HCT116 (cell line): ENCODE data around the gene FOXF1. TPM values are rescaled to one million over a fixed set of nuclear protein-coding genes. Genes with fewer than 3 reads are reported as not detected.

Source experiments
- ATAC-seq: fragments of 200-7000 bp; cut with Tn5 transposase; 2 replicates; pipeline ENCODE4 v1.9.1; 2020; ENCODE audit warnings: mild to moderate bottlenecking, moderate library complexity
- BruUV-seq: library from RNA; stranded (reverse); fragments of 400-500 nt; replicated peaks from 2 replicates; lab custom pipeline; 2021; lab: Mats Ljungman, UMichigan
- CTCF ChIA-PET: fragments of 300-600 bp; sonication (Branson Sonifier 250); formaldehyde crosslinking; loops from one replicate; lab custom pipeline; 2021; ENCODE audit warnings: antibody characterized with exemption; lab: Charles Lee
- POLR2A ChIA-PET: fragments of 300-600, 350-600 bp; sonication (Branson Sonifier 250); formaldehyde crosslinking; loops from one replicate; lab custom pipeline; 2021; ENCODE audit warnings: antibody characterized with exemption; lab: Charles Lee
- RAD21 ChIA-PET, 2 experiments: fragments of 300-600 bp; sonication (Branson Sonifier 250); formaldehyde crosslinking; loops; one replicate each; lab custom pipeline; 2023; ENCODE audit warnings: low total read pairs in 2 of 2; ENCODE audit not compliant: uncharacterized antibody in 2 of 2, unreplicated experiment in 2 of 2, low non-redundant PET in 1 of 2; lab: Charles Lee
- DNase-seq: peaks from one replicate; pipeline ENCODE4 v3.0.0-alpha.2; 2010; ENCODE audit warnings: low read depth, low spot score
- H2AFZ ChIP-seq: fragments of 200-600 bp; shearing (Covaris generic), sonication (generic); 2 replicates; pipeline ENCODE4 v1.6.1; 2017; ENCODE audit warnings: low read depth, mixed run types, mixed read lengths, antibody characterized with exemption, low read length; ENCODE audit not compliant: poor library complexity, severe bottlenecking
- H3K27ac ChIP-seq: 2 replicates; pipeline ENCODE4 v1.5.1; 2012; ENCODE audit warnings: low read depth, low read length
- H3K27me3 ChIP-seq: fragments of 200-600 bp; sonication (generic); 2 replicates; pipeline ENCODE4 v1.6.1; 2016; ENCODE audit warnings: mixed run types, low read length, mixed read lengths; ENCODE audit not compliant: insufficient read depth
- H3K36me3 ChIP-seq, 2 experiments: fragments of 200-500 bp in 1 of 2; fragments of 200-600 bp in 1 of 2; sonication (Bioruptor generic) in 1 of 2; sonication (generic) in 1 of 2; 2 replicates each; pipeline versions ENCODE4 v1.5.1 to v1.6.1; 2014 to 2016; ENCODE audit warnings: low read length in 2 of 2, inconsistent platforms in 1 of 2, mixed read lengths in 1 of 2, mixed run types in 1 of 2; ENCODE audit not compliant: insufficient read depth in 2 of 2, control insufficient read depth in 1 of 2
- H3K4me1 ChIP-seq, 2 experiments: fragments of 200-600 bp in 1 of 2; sonication (generic) in 1 of 2; 2 replicates each; pipeline versions ENCODE4 v1.5.1 to v1.6.1; 2012 to 2017; ENCODE audit warnings: low read length in 2 of 2, inconsistent platforms in 1 of 2, mild to moderate bottlenecking in 1 of 2, mixed read lengths in 1 of 2, mixed run types in 1 of 2, moderate library complexity in 1 of 2; ENCODE audit not compliant: insufficient read depth in 2 of 2, control insufficient read depth in 1 of 2
- H3K4me2 ChIP-seq: fragments of 200-600 bp; sonication (generic); 2 replicates; pipeline ENCODE4 v1.6.1; 2017; ENCODE audit warnings: mixed run types, low read length, mixed read lengths
- H3K4me3 ChIP-seq, 2 experiments: fragments of 200-600 bp in 1 of 2; sonication (generic) in 1 of 2; replicated peaks in 1 of 2; 2 replicates each; pipeline ENCODE4 v1.5.1; 2011 to 2016; ENCODE audit warnings: low read length in 2 of 2, control low read depth in 1 of 2, low read depth in 1 of 2, mild to moderate bottlenecking in 1 of 2, mixed read lengths in 1 of 2, mixed run types in 1 of 2
- H3K79me2 ChIP-seq: fragments of 200-600 bp; sonication (generic); 2 replicates; pipeline ENCODE4 v1.6.1; 2017; ENCODE audit warnings: mild to moderate bottlenecking, mixed run types, low read length, moderate library complexity, mixed read lengths; ENCODE audit not compliant: insufficient read depth
- H3K9ac ChIP-seq: fragments of 200-600 bp; sonication (generic); 2 replicates; pipeline ENCODE4 v1.6.1; 2016; ENCODE audit warnings: low read length, mixed read lengths
- H3K9me2 ChIP-seq: fragments of 200-600 bp; sonication (generic), shearing (Covaris generic); 2 replicates; pipeline ENCODE4 v1.6.1; 2017; ENCODE audit warnings: mixed run types, mild to moderate bottlenecking, moderate library complexity; ENCODE audit not compliant: insufficient read depth
- H3K9me3 ChIP-seq, 2 experiments: fragments of 200-500 bp in 1 of 2; fragments of 200-600 bp in 1 of 2; sonication (Bioruptor generic) in 1 of 2; sonication (generic) in 1 of 2; 2 replicates each; pipeline ENCODE4 v1.6.1; 2014 to 2017; ENCODE audit warnings: low read length in 2 of 2, mixed read lengths in 2 of 2, inconsistent platforms in 1 of 2, low read depth in 1 of 2, mild to moderate bottlenecking in 1 of 2, mixed run types in 1 of 2, moderate library complexity in 1 of 2; ENCODE audit not compliant: control insufficient read depth in 1 of 2, insufficient read depth in 1 of 2
- H4K20me1 ChIP-seq: fragments of 200-600 bp; sonication (generic), shearing (Covaris generic); 2 replicates; pipeline ENCODE4 v1.6.1; 2017; ENCODE audit warnings: mixed run types, mild to moderate bottlenecking, moderate library complexity; ENCODE audit not compliant: insufficient read depth
- CBX3 ChIP-seq: IDR thresholded peaks from 2 replicates; pipeline ENCODE4 v1.6.1; 2012; ENCODE audit warnings: low read depth
- CEBPB ChIP-seq: IDR thresholded peaks from 2 replicates; pipeline ENCODE4 v1.6.1; 2012; ENCODE audit warnings: low read depth
- EZH2 ChIP-seq: fragments of 200-600 bp; sonication (generic); IDR thresholded peaks from 2 replicates; pipeline ENCODE4 v1.6.1; 2017; ENCODE audit warnings: antibody characterized with exemption, mixed run types
- EZH2phosphoT487 ChIP-seq: fragments of 200-600 bp; IDR thresholded peaks from 2 replicates; pipeline ENCODE4 v1.6.1; 2018; ENCODE audit warnings: antibody characterized with exemption, borderline replicate concordance
- POLR2A ChIP-seq: IDR thresholded peaks from 2 replicates; pipeline ENCODE4 v1.7.0; 2011; ENCODE audit warnings: borderline replicate concordance; ENCODE audit not compliant: insufficient read depth, insufficient read length; ENCODE audit errors: extremely low read depth
- POLR2AphosphoS5 ChIP-seq: IDR thresholded peaks from 2 replicates; pipeline ENCODE4 v1.6.1; 2011; ENCODE audit warnings: mild to moderate bottlenecking, low read depth, low read length, moderate library complexity
- RAD21 ChIP-seq: IDR thresholded peaks from 2 replicates; pipeline ENCODE4 v1.6.1; 2012; ENCODE audit warnings: low read depth, mild to moderate bottlenecking
- SIN3A ChIP-seq: IDR thresholded peaks from 2 replicates; pipeline ENCODE4 v1.6.1; 2012; ENCODE audit warnings: low read depth
- SRF ChIP-seq: IDR thresholded peaks from 2 replicates; pipeline ENCODE4 v1.6.1; 2012; ENCODE audit warnings: low read depth
- TCF7L2 ChIP-seq: IDR thresholded peaks from 2 replicates; pipeline ENCODE4 v1.7.0; 2011; ENCODE audit warnings: borderline replicate concordance, inconsistent platforms; ENCODE audit not compliant: insufficient read depth, insufficient read length; ENCODE audit errors: extremely low read depth
- YY1 ChIP-seq: IDR thresholded peaks from 2 replicates; pipeline ENCODE4 v1.6.1; 2011; ENCODE audit warnings: low read length, low read depth, moderate library complexity, mild to moderate bottlenecking; ENCODE audit not compliant: insufficient replicate concordance; ENCODE audit errors: extremely low read depth
- ZFX ChIP-seq: fragments of 450-650 bp; IDR thresholded peaks from 2 replicates; pipeline ENCODE4 v1.6.1; 2017
- ZNF274 ChIP-seq: fragments of 200-500 bp; sonication (Bioruptor generic); IDR thresholded peaks from 2 replicates; pipeline ENCODE4 v1.6.1; 2014; ENCODE audit warnings: mild to moderate bottlenecking, low read depth, low read length, inconsistent platforms
- intact Hi-C: fragments of 100-400 bp; cut with micrococcal nuclease; formaldehyde crosslinking; loops from 2 replicates; pipeline ENCODE4 v1.10.0; 2022
- total RNA-seq: library from RNA; stranded (reverse); gene quantifications from one replicate; pipeline ENCODE4 v1.2.1, GENCODE V29; 2021; ENCODE audit not compliant: unreplicated experiment
- TF ChIP-seq, protein P1 (sequence below): IDR thresholded peaks from 2 replicates; pipeline ENCODE4 v1.6.1; 2012
- TF ChIP-seq, protein P2 (sequence below): IDR thresholded peaks from 2 replicates; pipeline ENCODE4 v1.6.1; 2012
- TF ChIP-seq, protein P3 (sequence below): IDR thresholded peaks from 2 replicates; pipeline ENCODE4 v1.6.1; 2012; ENCODE audit warnings: low read depth

FOXF1 gene
- total RNA-seq, 1 experiment from 2014 or later, result 2.4 TPM

DNA sequence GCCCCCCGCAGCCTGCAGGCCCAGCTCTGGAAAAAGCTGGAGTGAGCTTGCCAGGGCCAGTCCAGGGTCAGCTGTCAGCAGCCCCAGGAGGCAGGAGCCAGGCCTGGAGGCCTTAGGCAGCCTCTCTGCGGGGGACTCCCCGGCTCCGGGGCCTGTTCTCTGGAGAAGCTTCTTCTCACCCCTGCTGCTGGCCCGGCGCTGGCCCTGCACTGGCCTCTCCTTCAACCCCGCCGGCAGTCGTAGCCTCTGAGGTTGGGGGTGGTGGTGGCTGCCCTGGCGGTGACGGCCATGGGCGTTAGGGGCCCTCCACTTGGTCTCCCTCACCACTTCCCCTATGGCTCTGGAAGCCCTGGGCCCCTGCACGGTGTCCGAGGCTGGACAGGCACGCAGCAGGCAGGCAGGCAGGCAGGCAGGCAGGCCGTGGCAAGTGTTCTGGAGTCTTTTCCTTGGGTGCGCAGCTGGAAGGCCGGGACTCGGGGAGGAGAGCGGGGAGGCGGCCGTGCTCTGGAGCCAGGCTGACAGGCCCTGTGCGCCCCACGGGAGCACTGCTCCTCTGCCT lies 2.1 kb downstream of the FOXF1 start:
- Histone ChIP-seq H3K36me3 (no peaks in the 10 kb centered on the region), H3K79me2 (no peaks in the 10 kb centered on the region), H3K9ac (no peak overlapping the region), H3K27me3 (no peaks in the 10 kb centered on the region), H3K9me2 (no peaks in the 10 kb centered on the region), H3K27ac (no peak overlapping the region), H4K20me1 (no peaks in the 10 kb centered on the region), H2AFZ (no peak overlapping the region), H3K4me1 (peaks cover 7 to 16% of the 10 kb centered on the region in 2 experiments), H3K4me2 (no peak overlapping the region), H3K4me3 (no peak overlapping the region), H3K9me3 (no peaks in the 10 kb centered on the region)
- intact Hi-C loops, result no loop called here
- TF ChIP-seq TCF7L2 (no peak), POLR2A (no peak), CEBPB (no peak), CBX3 (no peak), ZFX (no peak), SRF (no peak), YY1 (no peak), POLR2AphosphoS5 (no peak), RAD21 (no peak)
- TF ChIP-seq, protein P1, sequence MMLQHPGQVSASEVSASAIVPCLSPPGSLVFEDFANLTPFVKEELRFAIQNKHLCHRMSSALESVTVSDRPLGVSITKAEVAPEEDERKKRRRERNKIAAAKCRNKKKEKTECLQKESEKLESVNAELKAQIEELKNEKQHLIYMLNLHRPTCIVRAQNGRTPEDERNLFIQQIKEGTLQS, result no peak
- CTCF ChIA-PET, result interaction anchor here (1.0 kb wide), 1 partner anchor 260 kb away, joined by 4 read pairs; no protein-coding TSS in a partner anchor
- DNase-seq (no peak), ATAC-seq (no peak)
- POLR2A ChIA-PET, result no interaction called here
- RAD21 ChIA-PET, result no interaction called here
- no TSS peak for BruUV-seq

DNA sequence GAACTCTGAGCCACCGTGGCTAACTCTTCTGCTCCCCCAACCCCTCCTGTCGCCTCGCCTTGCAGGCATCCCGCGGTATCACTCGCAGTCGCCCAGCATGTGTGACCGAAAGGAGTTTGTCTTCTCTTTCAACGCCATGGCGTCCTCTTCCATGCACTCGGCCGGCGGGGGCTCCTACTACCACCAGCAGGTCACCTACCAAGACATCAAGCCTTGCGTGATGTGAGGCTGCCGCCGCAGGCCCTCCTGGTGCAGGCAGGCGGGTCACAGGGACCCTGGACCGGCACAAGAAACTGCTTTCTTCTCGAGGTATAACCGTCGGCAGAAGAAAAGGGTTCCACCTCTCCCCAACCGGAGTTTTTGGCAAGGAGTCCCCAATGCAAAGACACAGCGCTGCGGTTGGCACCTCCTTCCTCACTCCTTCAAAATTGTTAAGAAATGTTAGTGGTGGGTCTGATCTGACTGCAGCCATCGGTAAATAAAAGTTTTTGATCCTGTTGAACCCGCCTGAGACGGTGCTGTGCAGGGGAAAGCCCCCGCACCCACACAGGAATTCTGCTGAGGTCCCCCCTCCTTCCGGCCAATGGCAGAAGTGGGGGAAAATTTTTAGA lies 2.6 kb downstream of the FOXF1 start:
- ATAC-seq, result no peak
- no peak for DNase-seq
- Histone ChIP-seq H3K36me3 (no peaks in the 10 kb centered on the region), H3K9ac (no peak overlapping the region), H3K9me2 (no peaks in the 10 kb centered on the region), H3K27me3 (no peaks in the 10 kb centered on the region), H3K4me2 (no peak overlapping the region), H3K79me2 (no peaks in the 10 kb centered on the region), H3K9me3 (no peaks in the 10 kb centered on the region), H3K4me1 (peaks cover 7 to 19% of the 10 kb centered on the region in 2 experiments), H2AFZ (no peak overlapping the region), H3K27ac (no peak overlapping the region), H4K20me1 (no peaks in the 10 kb centered on the region), H3K4me3 (no peak overlapping the region)
- CTCF ChIA-PET, result interaction anchor here (1.0 kb wide), 1 partner anchor 260 kb away, joined by 4 read pairs; no protein-coding TSS in a partner anchor
- RAD21 ChIA-PET, result no interaction called here
- no TSS peak for BruUV-seq
- POLR2A ChIA-PET, result no interaction called here
- intact Hi-C loops, result no loop called here
- TF ChIP-seq CBX3 (no peak), EZH2 (no peak), POLR2A (no peak), YY1 (no peak), SIN3A (no peak), ZFX (no peak), TCF7L2 (no peak), EZH2phosphoT487 (no peak), ZNF274 (no peak)
- TF ChIP-seq, protein P2, sequence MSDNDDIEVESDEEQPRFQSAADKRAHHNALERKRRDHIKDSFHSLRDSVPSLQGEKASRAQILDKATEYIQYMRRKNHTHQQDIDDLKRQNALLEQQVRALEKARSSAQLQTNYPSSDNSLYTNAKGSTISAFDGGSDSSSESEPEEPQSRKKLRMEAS, result no peak
- TF ChIP-seq, protein P1, result no peak
- TF ChIP-seq, protein P3, sequence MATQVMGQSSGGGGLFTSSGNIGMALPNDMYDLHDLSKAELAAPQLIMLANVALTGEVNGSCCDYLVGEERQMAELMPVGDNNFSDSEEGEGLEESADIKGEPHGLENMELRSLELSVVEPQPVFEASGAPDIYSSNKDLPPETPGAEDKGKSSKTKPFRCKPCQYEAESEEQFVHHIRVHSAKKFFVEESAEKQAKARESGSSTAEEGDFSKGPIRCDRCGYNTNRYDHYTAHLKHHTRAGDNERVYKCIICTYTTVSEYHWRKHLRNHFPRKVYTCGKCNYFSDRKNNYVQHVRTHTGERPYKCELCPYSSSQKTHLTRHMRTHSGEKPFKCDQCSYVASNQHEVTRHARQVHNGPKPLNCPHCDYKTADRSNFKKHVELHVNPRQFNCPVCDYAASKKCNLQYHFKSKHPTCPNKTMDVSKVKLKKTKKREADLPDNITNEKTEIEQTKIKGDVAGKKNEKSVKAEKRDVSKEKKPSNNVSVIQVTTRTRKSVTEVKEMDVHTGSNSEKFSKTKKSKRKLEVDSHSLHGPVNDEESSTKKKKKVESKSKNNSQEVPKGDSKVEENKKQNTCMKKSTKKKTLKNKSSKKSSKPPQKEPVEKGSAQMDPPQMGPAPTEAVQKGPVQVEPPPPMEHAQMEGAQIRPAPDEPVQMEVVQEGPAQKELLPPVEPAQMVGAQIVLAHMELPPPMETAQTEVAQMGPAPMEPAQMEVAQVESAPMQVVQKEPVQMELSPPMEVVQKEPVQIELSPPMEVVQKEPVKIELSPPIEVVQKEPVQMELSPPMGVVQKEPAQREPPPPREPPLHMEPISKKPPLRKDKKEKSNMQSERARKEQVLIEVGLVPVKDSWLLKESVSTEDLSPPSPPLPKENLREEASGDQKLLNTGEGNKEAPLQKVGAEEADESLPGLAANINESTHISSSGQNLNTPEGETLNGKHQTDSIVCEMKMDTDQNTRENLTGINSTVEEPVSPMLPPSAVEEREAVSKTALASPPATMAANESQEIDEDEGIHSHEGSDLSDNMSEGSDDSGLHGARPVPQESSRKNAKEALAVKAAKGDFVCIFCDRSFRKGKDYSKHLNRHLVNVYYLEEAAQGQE, result no peak
